Lower leg skin (tissue), 4 donors: Measurements from ENCODE around the gene ANKFN1. TPM values are rescaled to one million over a fixed set of nuclear protein-coding genes. Genes with fewer than 3 reads are reported as not detected.

Experiments used
- DNase-seq, 2 donors: peaks; one replicate each; pipeline ENCODE4 v3.0.0-alpha.2; 2019; ENCODE audit warnings: low spot score in 2 of 2
- H3K4me3 ChIP-seq: fragments of 200-600 bp; sonication (generic); 2 replicates; pipeline ENCODE4 v1.5.1; 2017; ENCODE audit warnings: mild to moderate bottlenecking, low read depth; ENCODE audit not compliant: poor library complexity, severe bottlenecking
- POLR2A ChIP-seq, 2 donors: fragments of 450-650 bp; IDR thresholded peaks; one replicate each; pipeline ENCODE4 v1.6.1; 2016 to 2017; ENCODE audit warnings: antibody characterized with exemption in 2 of 2, mild to moderate bottlenecking in 1 of 2, moderate library complexity in 1 of 2
- WGBS, 2 donors: methylation state at CpG; one replicate each; pipeline ENCODE4 v1.1.5; 2018; 5-methylcytosine and 5-hydroxymethylcytosine counted together
- intact Hi-C: fragments of 100-400 bp; cut with DNase I; formaldehyde crosslinking; loops from one replicate; pipeline ENCODE4 v1.15.0; 2023; ENCODE audit warnings: low total_unique reads
- total RNA-seq, 4 donors: library from RNA; depleted of rRNA; stranded (reverse); fragments of >200 nt; gene quantifications; one replicate each; pipeline ENCODE4 v1.1.0, GENCODE V29; 2016
- TF ChIP-seq, protein P1 (sequence below), 3 donors: fragments of 450-650 bp; IDR thresholded peaks; one replicate each; pipeline ENCODE4 v1.5.1; 2016; ENCODE audit warnings: antibody characterized with exemption in 3 of 3, mild to moderate bottlenecking in 3 of 3, moderate library complexity in 2 of 3

The ANKFN1 gene
- total RNA-seq, 4 donors from 2014 or later: 1.1 to 3.1 (median 1.4) TPM

DNA sequence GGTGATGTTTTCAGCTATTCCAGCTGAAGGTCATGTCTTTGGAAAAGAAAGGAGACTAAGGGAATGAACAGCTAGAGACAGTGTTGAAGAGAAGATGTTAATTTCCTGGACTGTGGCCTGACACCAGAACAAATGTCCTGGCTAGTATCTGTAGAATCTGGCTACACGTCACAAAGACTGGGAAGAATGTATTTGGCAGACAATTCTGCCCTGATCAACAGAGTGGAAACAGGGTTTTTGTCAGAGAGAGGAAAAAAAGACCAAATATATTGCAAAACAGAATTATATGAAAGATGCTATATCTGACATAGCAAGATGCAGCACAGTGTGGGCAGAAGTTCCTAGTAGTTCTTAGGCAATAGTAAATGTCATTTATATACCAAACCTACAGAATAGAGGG lies 17.0 kb upstream of the ANKFN1 start:
- no peak for DNase-seq
- intact Hi-C loops: no loop called here
- H3K4me3 ChIP-seq: no peak overlapping the region
- TF ChIP-seq, protein P1, sequence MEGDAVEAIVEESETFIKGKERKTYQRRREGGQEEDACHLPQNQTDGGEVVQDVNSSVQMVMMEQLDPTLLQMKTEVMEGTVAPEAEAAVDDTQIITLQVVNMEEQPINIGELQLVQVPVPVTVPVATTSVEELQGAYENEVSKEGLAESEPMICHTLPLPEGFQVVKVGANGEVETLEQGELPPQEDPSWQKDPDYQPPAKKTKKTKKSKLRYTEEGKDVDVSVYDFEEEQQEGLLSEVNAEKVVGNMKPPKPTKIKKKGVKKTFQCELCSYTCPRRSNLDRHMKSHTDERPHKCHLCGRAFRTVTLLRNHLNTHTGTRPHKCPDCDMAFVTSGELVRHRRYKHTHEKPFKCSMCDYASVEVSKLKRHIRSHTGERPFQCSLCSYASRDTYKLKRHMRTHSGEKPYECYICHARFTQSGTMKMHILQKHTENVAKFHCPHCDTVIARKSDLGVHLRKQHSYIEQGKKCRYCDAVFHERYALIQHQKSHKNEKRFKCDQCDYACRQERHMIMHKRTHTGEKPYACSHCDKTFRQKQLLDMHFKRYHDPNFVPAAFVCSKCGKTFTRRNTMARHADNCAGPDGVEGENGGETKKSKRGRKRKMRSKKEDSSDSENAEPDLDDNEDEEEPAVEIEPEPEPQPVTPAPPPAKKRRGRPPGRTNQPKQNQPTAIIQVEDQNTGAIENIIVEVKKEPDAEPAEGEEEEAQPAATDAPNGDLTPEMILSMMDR (IDR thresholded peaks at IDR 0.05): no peak
- no peak for TF ChIP-seq POLR2A (IDR thresholded peaks at IDR 0.05)
- WGBS, 2 donors: 22 to 39% methylated on average over 1 of the region's 1 CpG

DNA sequence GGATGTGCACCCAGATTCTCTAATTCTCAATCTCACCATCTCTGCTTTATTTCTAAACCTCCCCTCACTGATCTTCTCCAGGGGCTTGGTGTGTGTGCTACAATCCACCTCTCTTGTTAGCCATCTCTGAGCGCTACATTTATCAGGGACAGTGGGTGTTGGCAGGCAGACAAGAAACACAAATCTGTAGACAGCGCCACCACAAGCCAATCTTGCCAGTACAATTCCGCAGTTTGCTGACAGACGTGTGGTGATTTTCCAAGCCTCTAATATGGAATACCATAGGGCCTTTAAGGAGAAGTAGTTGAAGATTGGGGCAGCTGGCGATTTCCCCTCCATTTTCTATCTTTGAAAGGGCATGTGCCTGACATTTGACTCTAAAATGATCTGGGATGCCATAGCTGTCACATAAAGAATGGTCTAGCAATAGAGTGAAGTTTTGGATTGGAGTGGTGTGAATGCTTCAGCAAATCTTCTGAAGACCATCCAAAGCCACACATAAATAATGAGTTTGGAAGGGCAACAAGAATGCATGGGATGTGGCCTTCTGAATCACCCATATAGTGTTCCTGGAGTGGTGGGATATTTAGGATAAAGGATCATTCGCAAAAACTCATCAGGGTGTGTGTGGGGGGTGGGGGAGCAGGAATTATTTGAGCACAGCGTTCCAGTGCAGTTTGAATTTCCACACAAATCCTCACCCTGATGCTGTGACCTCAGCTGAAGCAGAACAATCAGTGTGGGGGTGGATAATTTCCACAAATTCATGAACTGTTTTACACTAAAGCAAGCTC lies 12.0 kb upstream of the ANKFN1 start:
- WGBS, 2 donors: 71 to 77% methylated on average over 7 of the region's 7 CpGs
- no peak for DNase-seq
- H3K4me3 ChIP-seq: no peak overlapping the region
- no peak for TF ChIP-seq POLR2A (IDR thresholded peaks at IDR 0.05)
- TF ChIP-seq, protein P1 (IDR thresholded peaks at IDR 0.05): no peak
- intact Hi-C loops: no loop called here

DNA sequence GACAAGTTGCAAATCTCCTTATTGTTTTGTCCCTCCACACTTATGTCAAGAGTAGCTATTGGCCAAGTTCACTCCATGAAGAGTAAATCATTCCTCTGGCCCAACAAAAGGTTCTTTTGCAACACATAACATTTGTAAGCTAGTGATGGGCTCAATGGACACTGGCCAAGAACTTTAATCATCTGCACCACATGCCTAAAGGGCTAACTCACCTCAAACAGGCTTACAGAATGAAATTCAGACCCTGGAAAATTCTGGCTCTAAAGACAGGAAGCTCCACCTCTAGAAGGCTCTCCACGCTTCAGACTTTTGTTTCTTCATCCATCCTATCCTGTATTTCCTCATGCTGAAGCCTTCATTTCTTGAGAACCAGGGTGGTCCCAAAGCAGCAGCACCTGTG lies 10.9 kb upstream of the ANKFN1 start:
- WGBS, 2 donors: 67 to 69% methylated on average over 1 of the region's 1 CpG

DNA sequence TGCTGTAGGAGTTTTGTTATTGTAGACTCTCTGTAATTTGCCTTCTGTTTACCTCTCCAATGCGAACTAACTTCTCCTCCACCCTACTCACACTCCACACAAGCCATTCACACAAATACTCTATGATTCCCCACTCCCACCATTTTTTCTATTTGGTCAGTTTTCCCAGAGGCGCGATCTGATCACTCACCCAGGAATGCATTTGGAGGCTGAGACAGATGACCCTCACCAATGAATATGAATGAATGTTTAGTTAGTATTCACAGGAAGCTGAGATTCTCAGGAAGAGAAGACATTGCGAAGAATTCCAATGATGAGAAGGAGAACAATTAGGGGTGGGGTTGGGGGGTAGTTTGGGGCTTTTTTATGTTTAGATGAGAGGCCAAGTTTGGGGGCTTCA lies 10.5 kb upstream of the ANKFN1 start:
- no peak for DNase-seq
- intact Hi-C loops: no loop called here
- WGBS, 2 donors: 89 to 95% methylated on average over 4 of the region's 4 CpGs
- no peak for TF ChIP-seq POLR2A (IDR thresholded peaks at IDR 0.05)
- TF ChIP-seq, protein P1 (IDR thresholded peaks at IDR 0.05): no peak
- no peak overlapping the region for H3K4me3 ChIP-seq

More for the DNA sequence above, 10.9 kb upstream of the ANKFN1 start:
- no peak for DNase-seq
- no peak overlapping the region for H3K4me3 ChIP-seq
- TF ChIP-seq POLR2A (IDR thresholded peaks at IDR 0.05): no peak
- TF ChIP-seq, protein P1 (IDR thresholded peaks at IDR 0.05): no peak
- intact Hi-C loops: no loop called here

DNA sequence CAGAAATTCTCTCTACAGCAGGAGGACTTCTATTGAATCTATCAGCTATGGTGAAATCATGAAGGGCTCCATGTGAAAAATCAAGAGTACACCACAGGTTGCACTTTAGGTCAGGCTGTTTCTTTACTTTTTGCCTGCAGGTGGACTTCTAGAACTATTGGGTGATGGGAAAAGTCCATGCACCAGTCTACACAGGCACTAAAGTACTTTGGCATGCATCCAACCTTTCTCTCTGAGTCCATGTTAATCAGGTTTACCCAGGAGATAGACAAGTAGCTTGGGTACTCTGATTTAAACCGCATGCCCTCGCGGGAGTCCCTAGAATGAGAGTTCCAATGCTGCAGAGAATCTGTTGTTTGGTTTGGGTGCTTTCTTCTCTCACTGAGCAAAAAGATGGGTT lies 9.1 kb upstream of the ANKFN1 start:
- TF ChIP-seq, protein P1 (IDR thresholded peaks at IDR 0.05): no peak
- TF ChIP-seq POLR2A (IDR thresholded peaks at IDR 0.05): no peak
- no peak for DNase-seq
- intact Hi-C loops: no loop called here
- WGBS, 2 donors: 81 to 88% methylated on average over 3 of the region's 3 CpGs
- H3K4me3 ChIP-seq: no peak overlapping the region

DNA sequence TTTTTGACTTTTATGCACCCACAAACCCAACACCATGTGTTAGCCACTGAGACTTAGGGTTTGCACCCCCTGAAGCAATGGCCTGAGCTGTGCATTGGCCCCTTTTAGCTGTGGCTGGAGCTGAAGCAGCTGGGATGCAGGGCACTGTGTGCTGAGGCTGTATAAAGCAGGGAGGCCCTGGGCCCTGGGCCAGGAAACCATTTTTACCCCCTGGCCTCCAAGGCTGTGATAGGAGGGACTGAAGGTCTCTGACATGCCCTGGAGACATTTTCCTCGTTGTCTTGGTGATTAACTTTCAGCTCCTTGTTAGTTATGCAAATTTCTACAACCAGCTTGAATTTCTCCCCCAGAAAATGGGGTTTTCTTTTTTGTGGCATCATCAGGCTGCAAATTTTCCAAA lies 6.7 kb upstream of the ANKFN1 start:
- DNase-seq: no peak
- TF ChIP-seq POLR2A (IDR thresholded peaks at IDR 0.05): no peak
- TF ChIP-seq, protein P1 (IDR thresholded peaks at IDR 0.05): no peak
- no peak overlapping the region for H3K4me3 ChIP-seq
- 29 to 50% methylated on average over 1 of the region's 1 CpG for WGBS, 2 donors
- intact Hi-C loops: no loop called here
